SK-MEL-5 (cell line): ENCODE results near the gene RTF2. TPM values are rescaled to one million over a fixed set of nuclear protein-coding genes. Genes with fewer than 3 reads are reported as not detected.

Source experiments
- DNase-seq: peaks from one replicate; pipeline ENCODE4 v3.0.0-alpha.2; 2016; ENCODE audit warnings: low read depth, low spot score
- in situ Hi-C: cut with HindIII; loops from 2 replicates; pipeline ENCODE4 v1.10.0; 2016; ENCODE audit warnings: low sequenced_read_pairs, high pct_unique_total_duplicates, low pct_unique_long_range_greater_than_20kb
- total RNA-seq: library from RNA; depleted of rRNA; stranded (reverse); fragments of >200 nt; shearing (Covaris generic); gene quantifications from 2 replicates; pipeline ENCODE4 v1.2.3, GENCODE V29; 2014

RTF2 gene
- total RNA-seq, 1 experiment from 2014 or later, result 118 TPM

DNA sequence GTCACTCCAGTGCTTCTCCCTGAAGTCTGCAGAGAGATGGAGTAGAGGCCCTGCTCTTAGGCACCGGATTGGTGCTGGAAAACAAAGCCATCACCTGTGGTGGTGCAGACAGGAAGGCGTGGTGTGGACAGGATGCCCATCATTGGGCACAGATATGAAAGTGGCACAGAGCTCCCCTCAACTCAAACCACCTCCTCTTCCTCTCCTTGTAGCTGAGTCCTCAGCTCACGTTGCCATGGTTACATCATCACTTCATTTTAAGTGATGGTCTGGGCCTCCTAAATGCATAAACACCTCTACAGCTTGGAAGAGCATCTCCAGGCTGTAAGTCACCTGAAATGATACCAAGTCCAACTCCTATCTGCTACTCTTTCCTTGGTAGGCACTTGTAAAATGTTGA, 8.0 kb upstream of the RTF2 start:
- in situ Hi-C loops, result no loop called here

DNA sequence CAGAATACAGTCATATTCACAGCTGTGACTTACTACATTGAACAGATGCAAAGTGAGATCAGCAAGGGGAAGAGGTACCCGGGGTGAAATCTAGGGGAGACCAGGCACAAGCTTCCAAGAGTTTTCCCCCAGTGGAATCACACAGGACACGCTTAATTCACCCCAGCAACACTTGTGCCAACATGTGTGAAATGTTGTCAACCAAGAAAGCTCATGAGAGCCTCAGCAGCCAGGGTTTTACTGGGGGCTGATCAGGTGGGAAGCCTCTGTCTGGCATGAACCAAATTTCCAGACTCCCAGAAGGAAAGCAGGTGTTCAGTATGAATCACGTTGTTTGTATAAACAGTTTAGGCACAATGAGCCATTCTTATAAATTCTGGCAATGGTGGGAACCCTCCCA, 6.9 kb upstream of the RTF2 start:
- in situ Hi-C loops, result no loop called here
- DNase-seq, result no peak

More for the DNA sequence above, 8.0 kb upstream of the RTF2 start:
- DNase-seq, result no peak

- DNase-seq, result no peak
- in situ Hi-C loops, result no loop called here
These were observed 5.0 kb upstream of the RTF2 start for GRCh38 chr20:56463428-56463827.

DNA sequence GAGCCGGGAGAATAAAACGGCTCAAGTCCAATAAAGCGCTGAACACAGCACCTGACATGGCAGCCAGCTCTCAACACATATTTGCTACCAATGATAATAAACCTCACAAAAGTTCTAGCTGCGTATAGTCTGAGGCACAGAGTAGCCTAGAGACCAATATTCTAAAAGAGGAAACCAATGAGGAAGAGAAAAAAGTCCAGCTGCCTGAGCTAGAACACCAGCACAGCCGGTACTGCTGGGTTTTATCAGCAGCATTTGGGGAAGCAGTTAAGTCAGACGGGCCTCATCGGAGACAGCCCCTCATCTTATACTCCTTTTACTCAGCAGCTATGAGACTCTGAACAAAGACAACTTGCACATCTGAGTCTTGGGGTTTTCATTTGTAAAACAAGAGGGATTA, 2.4 kb upstream of the RTF2 start:
- in situ Hi-C loops, result no loop called here
- no peak for DNase-seq

DNA sequence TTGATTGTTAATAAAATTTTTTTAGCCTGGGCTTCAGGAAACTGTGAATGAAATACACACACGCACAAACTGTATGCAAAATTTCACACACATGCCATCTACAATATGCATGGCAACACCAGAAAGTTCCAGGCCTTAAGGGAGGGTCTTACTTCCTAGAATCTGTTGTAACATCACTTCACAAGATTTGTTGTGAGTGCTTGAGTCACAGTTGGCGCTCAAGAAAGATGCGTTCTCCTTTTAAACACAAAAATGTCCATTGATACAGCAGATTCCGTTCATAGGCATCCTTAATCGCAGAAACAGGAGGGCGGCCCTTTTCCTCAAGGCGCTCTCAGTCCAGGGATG, 485 bp upstream of the RTF2 start:
- DNase-seq, result no peak
- in situ Hi-C loops, result no loop called here

GRCh38 chr20:56469077-56469449, 636 bp downstream of the RTF2 start:
- in situ Hi-C loops, result no loop called here
- no peak for DNase-seq

DNA sequence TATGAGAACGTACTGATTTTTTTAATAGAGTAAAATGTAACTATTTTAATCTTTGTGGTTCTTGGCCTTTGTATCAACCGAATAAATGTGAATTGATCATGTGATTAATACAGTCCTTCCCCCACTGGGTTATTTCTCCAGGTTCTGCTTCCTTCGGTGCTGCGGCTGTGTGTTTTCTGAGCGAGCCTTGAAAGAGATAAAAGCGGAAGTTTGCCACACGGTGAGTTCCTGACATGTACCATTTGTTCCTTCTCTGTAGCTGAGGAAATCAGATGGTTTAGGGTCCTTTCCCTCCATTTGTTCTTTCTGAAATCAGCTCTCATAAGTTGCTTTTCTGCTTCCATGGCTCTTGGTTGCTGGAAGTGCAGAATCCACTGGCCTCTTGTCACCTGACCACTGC, 15.5 kb downstream of the RTF2 start:
- DNase-seq, result no peak
- in situ Hi-C loops, result no loop called here

DNA sequence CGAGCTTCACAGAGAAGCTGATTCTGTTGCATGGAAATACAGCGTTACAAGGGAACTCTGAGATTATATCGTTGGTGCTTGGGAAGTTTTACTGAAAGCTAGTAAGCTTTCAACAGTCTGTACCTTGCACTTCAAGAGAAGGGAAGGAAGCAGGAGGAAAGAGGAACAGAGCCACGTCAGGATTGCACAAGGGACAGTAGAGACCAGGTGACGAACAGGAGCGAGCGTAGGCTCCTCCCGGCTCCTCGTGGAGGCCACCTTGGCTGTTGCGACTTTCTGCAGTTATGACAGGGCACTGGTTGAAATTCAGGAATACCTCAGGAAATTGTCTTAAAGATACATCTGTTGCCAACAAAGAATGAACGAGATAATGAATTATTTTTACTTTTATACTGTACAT, 18.8 kb downstream of the RTF2 start:
- in situ Hi-C loops, result no loop called here
- DNase-seq, result no peak

- no peak for DNase-seq
- in situ Hi-C loops, result no loop called here
These were observed 20.1 kb downstream of the RTF2 start for GRCh38 chr20:56488566-56488965.

GRCh38 chr20:56501116-56501515, 32.7 kb downstream of the RTF2 start:
- DNase-seq, result no peak
- in situ Hi-C loops, result no loop called here

- in situ Hi-C loops, result no loop called here
These were observed 35.5 kb downstream of the RTF2 start for GRCh38 chr20:56503916-56504315.

DNA sequence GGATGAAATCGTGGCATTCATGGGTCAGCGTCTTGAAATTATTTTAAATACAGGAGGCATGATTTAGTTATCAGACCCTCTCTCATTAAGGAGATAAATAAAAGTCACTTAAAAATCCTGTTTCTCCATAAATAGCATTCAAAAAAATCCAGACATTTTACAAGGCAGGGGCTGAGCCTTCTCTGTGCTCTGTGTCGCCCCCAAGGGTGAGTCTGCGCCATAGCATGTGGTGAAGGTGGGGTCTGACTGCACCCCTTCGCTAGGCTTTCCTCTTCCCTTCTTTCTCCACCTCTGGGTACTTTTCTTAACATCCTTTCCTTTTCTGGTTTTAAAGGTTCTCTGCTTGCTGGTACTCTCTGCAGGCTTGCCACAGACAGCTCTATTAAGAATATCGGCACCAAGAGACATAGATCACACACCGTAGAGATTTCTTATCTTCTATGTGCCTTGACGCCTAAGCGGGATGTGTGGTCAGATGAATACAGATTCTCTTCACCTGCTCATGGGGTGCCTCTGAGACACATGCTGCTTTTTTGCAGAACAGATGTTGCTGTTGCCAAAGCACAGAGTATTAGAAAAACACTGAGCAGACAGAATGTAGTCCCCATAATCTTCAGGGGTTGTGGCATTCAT, 36.1 kb downstream of the RTF2 start:
- DNase-seq, result peak; percentile 32
- in situ Hi-C loops, result no loop called here

More at GRCh38 chr20:56503916-56504315, 35.5 kb downstream of the RTF2 start:
- DNase-seq, result no peak

- no peak for DNase-seq
- in situ Hi-C loops, result no loop called here
These were observed 37.7 kb downstream of the RTF2 start for GRCh38 chr20:56506103-56506502.

DNA sequence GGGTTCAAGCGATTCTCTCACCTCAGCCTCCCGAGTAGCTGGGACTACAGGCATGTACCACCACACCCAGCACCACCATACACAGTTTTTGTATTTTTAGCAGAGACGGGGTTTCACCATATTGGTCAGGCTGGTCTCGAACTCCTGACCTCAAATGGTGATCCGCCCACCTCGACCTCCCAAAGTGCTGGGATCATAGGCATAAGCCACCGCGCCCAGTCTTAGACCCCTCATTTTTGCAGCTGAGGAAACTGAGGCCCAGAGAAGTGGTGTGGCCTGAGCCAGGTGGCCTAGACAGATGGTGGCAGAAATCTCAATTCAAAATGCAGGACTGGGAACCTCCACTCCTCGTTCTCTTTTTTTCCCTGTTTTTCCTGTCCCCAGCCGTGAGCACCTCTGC, 43.5 kb downstream of the RTF2 start:
- DNase-seq, result no peak
- in situ Hi-C loops, result no loop called here

GRCh38 chr20:56513161-56514150, 45.0 kb downstream of the RTF2 start:
- in situ Hi-C loops, result no loop called here
- DNase-seq, result no peak

- DNase-seq, result peak; percentile 79
- in situ Hi-C loops, result no loop called here
These were observed 48.2 kb downstream of the RTF2 start for GRCh38 chr20:56516631-56517030.

GRCh38 chr20:56517211-56517610, 48.8 kb downstream of the RTF2 start:
- no peak for DNase-seq
- in situ Hi-C loops, result no loop called here

- in situ Hi-C loops, result no loop called here
These were observed 49.2 kb downstream of the RTF2 start for GRCh38 chr20:56517641-56518040.

DNA sequence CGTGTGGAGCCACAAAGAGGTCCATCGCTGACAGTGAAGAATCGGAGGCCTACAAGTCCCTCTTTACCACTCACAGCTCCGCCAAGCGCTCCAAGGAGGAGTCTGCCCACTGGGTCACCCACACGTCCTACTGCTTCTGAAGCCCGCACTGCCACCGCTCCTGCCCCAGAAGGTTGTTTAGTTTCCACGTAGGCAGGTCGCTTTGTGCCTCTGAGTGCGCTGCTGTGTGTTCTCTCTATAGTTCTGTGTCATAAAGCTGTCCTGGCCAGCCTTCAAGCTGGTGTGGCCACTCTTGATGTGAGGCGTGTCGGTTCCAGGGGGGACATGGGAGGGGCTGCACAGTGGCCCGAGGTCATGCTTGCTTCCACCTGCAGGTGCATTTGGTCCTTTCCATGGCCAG, 49.7 kb downstream of the RTF2 start:
- no peak for DNase-seq
- in situ Hi-C loops, result no loop called here

More at GRCh38 chr20:56517641-56518040, 49.2 kb downstream of the RTF2 start:
- DNase-seq, result no peak
